Measurements from ENCODE around the gene BCCIP.

BCCIP gene

GRCh38 chr10:125795128-125795527 lies 28.2 kb upstream of the BCCIP start:
- no peak for DNase-seq
- TF ChIP-seq CTCF (IDR thresholded peaks at IDR 0.05; ENCODE audit: low read depth, low read length): no peak
- Histone ChIP-seq H3K4me3 (ENCODE audit: low read depth, low read length) (no peak overlapping the region), H3K36me3 (peaks cover 13% of the 10 kb centered on the region), H3K9me3 (ENCODE audit: severe bottlenecking) (no peaks in the 10 kb centered on the region), H3K27ac (no peak overlapping the region), H3K27me3 (ENCODE audit: insufficient read depth, low read depth, severe bottlenecking) (no peaks in the 10 kb centered on the region)

GRCh38 chr10:125795637-125796190 lies 27.6 kb upstream of the BCCIP start:
- no peak for TF ChIP-seq CTCF (IDR thresholded peaks at IDR 0.05; ENCODE audit: low read depth, low read length)
- H3K27ac ChIP-seq: no peak overlapping the region
- peaks cover 13% of the 10 kb centered on the region for H3K36me3 ChIP-seq
- H3K4me3 ChIP-seq (ENCODE audit: low read depth, low read length): no peak overlapping the region
- H3K27me3 ChIP-seq (ENCODE audit: insufficient read depth, low read depth, severe bottlenecking): no peaks in the 10 kb centered on the region
- no peaks in the 10 kb centered on the region for H3K9me3 ChIP-seq (ENCODE audit: severe bottlenecking)
- no peak for DNase-seq

GRCh38 chr10:125797424-125797823 lies 25.9 kb upstream of the BCCIP start:
- H3K27me3 ChIP-seq (ENCODE audit: insufficient read depth, low read depth, severe bottlenecking): no peaks in the 10 kb centered on the region
- no peak overlapping the region for H3K4me3 ChIP-seq (ENCODE audit: low read depth, low read length)
- TF ChIP-seq CTCF (IDR thresholded peaks at IDR 0.05; ENCODE audit: low read depth, low read length): no peak
- peaks cover 8% of the 10 kb centered on the region; the same call in 1 of the 2 replicates for H3K36me3 ChIP-seq
- no peak overlapping the region for H3K27ac ChIP-seq
- H3K9me3 ChIP-seq (ENCODE audit: severe bottlenecking): no peaks in the 10 kb centered on the region
- DNase-seq: no peak

GRCh38 chr10:125797994-125798662 lies 25.2 kb upstream of the BCCIP start:
- H3K36me3 ChIP-seq: peaks cover 8% of the 10 kb centered on the region; the same call in 1 of the 2 replicates
- H3K4me3 ChIP-seq (ENCODE audit: low read depth, low read length): no peak overlapping the region
- H3K27me3 ChIP-seq (ENCODE audit: insufficient read depth, low read depth, severe bottlenecking): no peaks in the 10 kb centered on the region
- no peaks in the 10 kb centered on the region for H3K9me3 ChIP-seq (ENCODE audit: severe bottlenecking)
- DNase-seq: no peak
- no peak for TF ChIP-seq CTCF (IDR thresholded peaks at IDR 0.05; ENCODE audit: low read depth, low read length)
- H3K27ac ChIP-seq: no peak overlapping the region

- Histone ChIP-seq H3K9me3 (ENCODE audit: severe bottlenecking) (no peaks in the 10 kb centered on the region), H3K27me3 (ENCODE audit: insufficient read depth, low read depth, severe bottlenecking) (no peaks in the 10 kb centered on the region), H3K27ac (no peak overlapping the region), H3K36me3 (no peaks in the 10 kb centered on the region), H3K4me3 (ENCODE audit: low read depth, low read length) (no peak overlapping the region)
- no peak for DNase-seq
- TF ChIP-seq CTCF (IDR thresholded peaks at IDR 0.05; ENCODE audit: low read depth, low read length): no peak
Measured at GRCh38 chr10:125799451-125800182, 23.7 kb upstream of the BCCIP start.
